ENCODE data around the gene MED31. TPM values are rescaled to one million over a fixed set of nuclear protein-coding genes. Genes with fewer than 3 reads are reported as not detected.

MED31 gene
- total RNA-seq, 1 experiment from 2014 or later: 10.6 TPM

- H3K4me3 Mint-ChIP-seq: no peak overlapping the region
- H3K36me3 Mint-ChIP-seq: peaks cover 25% of the 10 kb centered on the region
- no peak overlapping the region for H3K27ac Mint-ChIP-seq
- TF ChIP-seq FOXK1 (CRISPR knock-in tag; IDR thresholded peaks at IDR 0.05) (no peak), ERG (CRISPR knock-in tag; IDR thresholded peaks at IDR 0.05) (no peak), TEAD4 (CRISPR knock-in tag; IDR thresholded peaks at IDR 0.05) (no peak), E2F1 (CRISPR knock-in tag; IDR thresholded peaks at IDR 0.05) (no peak), MLX (CRISPR knock-in tag; IDR thresholded peaks at IDR 0.05) (no peak), CREB1 (CRISPR knock-in tag; IDR thresholded peaks at IDR 0.05) (no peak), E2F4 (CRISPR knock-in tag; IDR thresholded peaks at IDR 0.05; ENCODE audit: borderline replicate concordance, low read depth) (no peak), GABPB1 (CRISPR knock-in tag; IDR thresholded peaks at IDR 0.05) (no peak), ZNF263 (CRISPR knock-in tag; IDR thresholded peaks at IDR 0.05; ENCODE audit: low read depth) (no peak), NFE2L1 (CRISPR knock-in tag; IDR thresholded peaks at IDR 0.05) (no peak), ZNF121 (CRISPR knock-in tag; IDR thresholded peaks at IDR 0.05) (no peak), EMX1 (CRISPR knock-in tag; IDR thresholded peaks at IDR 0.05) (no peak), ARID4B (CRISPR knock-in tag; IDR thresholded peaks at IDR 0.05; ENCODE audit: borderline replicate concordance) (no peak)
- POLR2A ChIA-PET: no interaction called here
- CTCF ChIA-PET: no interaction called here
- no peaks in the 10 kb centered on the region for H3K27me3 Mint-ChIP-seq (ENCODE audit: low read depth)
- no peaks in the 10 kb centered on the region for H3K4me1 Mint-ChIP-seq
- DNase-seq (ENCODE audit: low spot score) (no peak), ATAC-seq (no peak)
- H3K9me3 Mint-ChIP-seq: no peaks in the 10 kb centered on the region
Measured at GRCh38 chr17:6602141-6602540, 49.3 kb downstream of the MED31 start.

- no peak for TF ChIP-seq NFYB (CRISPR knock-in tag; conservative IDR thresholded peaks at IDR 0.05; ENCODE audit: low read depth)
- TF ChIP-seq CREB1 (CRISPR knock-in tag; IDR thresholded peaks at IDR 0.05): no peak
- TF ChIP-seq FOXP4 (CRISPR knock-in tag; IDR thresholded peaks at IDR 0.05): no peak
- TF ChIP-seq HMGXB4 (CRISPR knock-in tag; IDR thresholded peaks at IDR 0.05): no peak
- TF ChIP-seq ZNF396 (CRISPR knock-in tag; IDR thresholded peaks at IDR 0.05; ENCODE audit: borderline replicate concordance): no peak
- TF ChIP-seq SMAD3 (CRISPR knock-in tag; IDR thresholded peaks at IDR 0.05; ENCODE audit: borderline replicate concordance): no peak
- no peak for TF ChIP-seq ZNF219 (CRISPR knock-in tag; IDR thresholded peaks at IDR 0.05; ENCODE audit: borderline replicate concordance)
- no peak for TF ChIP-seq JUN (CRISPR knock-in tag; IDR thresholded peaks at IDR 0.05)
- TF ChIP-seq ZNF232 (CRISPR knock-in tag; IDR thresholded peaks at IDR 0.05): no peak
- TF ChIP-seq RELA (CRISPR knock-in tag; IDR thresholded peaks at IDR 0.05; ENCODE audit: borderline replicate concordance): no peak
- TF ChIP-seq ZBTB21 (CRISPR knock-in tag; IDR thresholded peaks at IDR 0.05; ENCODE audit: borderline replicate concordance): no peak
- no peak for TF ChIP-seq RORB (CRISPR knock-in tag; IDR thresholded peaks at IDR 0.05)
- ChIA-PET CTCF (interaction anchor here (0.5 to 1.9 kb wide), 3 partner anchors 12 to 127 kb away, joined by 3 to 6 read pairs (median 3); no protein-coding TSS in a partner anchor), POLR2A (no interaction called here)
- H3K27ac Mint-ChIP-seq: no peak overlapping the region
- ATAC-seq: no peak
- H3K4me3 Mint-ChIP-seq: no peak overlapping the region
- peaks cover 19% of the 10 kb centered on the region for H3K36me3 Mint-ChIP-seq
- H3K9me3 Mint-ChIP-seq: no peaks in the 10 kb centered on the region
- DNase-seq (ENCODE audit: low spot score): no peak
- H3K4me1 Mint-ChIP-seq: no peaks in the 10 kb centered on the region
- no peaks in the 10 kb centered on the region for H3K27me3 Mint-ChIP-seq (ENCODE audit: low read depth)
Measured at GRCh38 chr17:6599364-6599763, 52.0 kb downstream of the MED31 start.
